Measurements from ENCODE around the gene POMC. TPM values are rescaled to one million over a fixed set of nuclear protein-coding genes. Genes with fewer than 3 reads are reported as not detected.

POMC gene
- total and polyA plus RNA-seq, 4 donors = 2.6 to 8.5 (median 4.6) TPM

- WGBS (ENCODE audit: insufficient coverage) = 72% methylated on average over 5 of the region's 5 CpGs
- H3K36me3 ChIP-seq (ENCODE audit: control insufficient read depth, insufficient read depth, low read length) = no peaks in the 10 kb centered on the region
- no peak overlapping the region for H3K27ac ChIP-seq (ENCODE audit: low read depth, low read length)
- H3K9me3 ChIP-seq (ENCODE audit: control insufficient read depth, insufficient read depth, low read length) = no peaks in the 10 kb centered on the region
- no peak for DNase-seq (ENCODE audit: low read depth in 4 of 6, low spot score in 6 of 6)
- H3K4me3 ChIP-seq (ENCODE audit: low read depth, low read length) = no peak overlapping the region
- no peaks in the 10 kb centered on the region for H3K4me1 ChIP-seq (ENCODE audit: control insufficient read depth, insufficient read depth, low read length)
- H3K27me3 ChIP-seq (ENCODE audit: control insufficient read depth, insufficient read depth, low read length) = no peaks in the 10 kb centered on the region
Observed at GRCh38 chr2:25184254-25184653, 15.9 kb upstream of the POMC start.

DNA sequence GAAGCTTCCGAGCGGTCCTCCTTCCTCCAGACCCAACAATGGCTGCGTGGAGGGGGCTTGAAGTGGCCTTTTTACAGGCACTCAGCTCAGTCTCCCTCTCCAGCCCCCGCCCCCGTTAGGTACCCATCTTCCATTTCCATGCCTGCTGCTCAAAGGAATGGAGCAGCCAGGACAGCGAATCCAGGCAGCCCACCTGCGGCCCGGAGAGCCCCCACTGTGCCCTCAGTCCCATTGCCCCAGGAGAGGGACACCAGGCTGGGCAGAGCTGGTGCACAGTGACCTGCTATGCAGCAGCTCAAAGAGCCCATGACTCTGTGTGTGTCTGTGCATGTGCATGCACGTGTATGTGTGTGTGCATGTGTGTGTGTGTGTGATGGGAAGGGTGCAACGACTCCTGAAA is 10.6 kb upstream of the POMC start:
- Histone ChIP-seq H3K4me1 (ENCODE audit: control insufficient read depth, insufficient read depth, low read length) (peaks cover 6% of the 10 kb centered on the region), H3K36me3 (ENCODE audit: control insufficient read depth, insufficient read depth, low read length) (no peaks in the 10 kb centered on the region), H3K9me3 (ENCODE audit: control insufficient read depth, insufficient read depth, low read length) (no peaks in the 10 kb centered on the region), H3K27ac (ENCODE audit: low read depth, low read length) (no peak overlapping the region), H3K27me3 (ENCODE audit: control insufficient read depth, insufficient read depth, low read length) (peaks cover 4% of the 10 kb centered on the region), H3K4me3 (ENCODE audit: low read depth, low read length) (no peak overlapping the region)
- no peak for DNase-seq (ENCODE audit: low read depth in 4 of 6, low spot score in 6 of 6)
- 84% methylated on average over 10 of the region's 10 CpGs for WGBS (ENCODE audit: insufficient coverage)

DNA sequence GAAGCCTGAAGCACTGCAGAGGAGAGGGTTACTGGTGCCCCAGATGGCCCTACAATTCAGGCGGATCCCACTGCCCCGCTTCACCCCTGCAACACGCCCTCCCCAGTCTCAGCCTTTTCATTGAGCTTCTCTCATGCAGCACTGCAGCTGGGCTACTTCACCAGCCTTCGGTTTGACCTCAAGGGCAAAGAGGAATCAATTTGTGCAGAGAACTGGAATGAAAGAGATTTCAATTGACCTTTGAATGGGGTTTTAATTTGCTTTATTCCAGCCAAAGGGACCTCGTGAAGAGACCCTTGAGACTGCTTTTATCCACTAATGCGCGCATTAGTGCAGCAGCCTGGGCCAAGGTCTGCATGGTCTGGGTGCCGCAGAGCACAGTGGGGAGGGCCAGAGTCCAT is 8.8 kb upstream of the POMC start:
- DNase-seq (ENCODE audit: low read depth in 4 of 6, low spot score in 6 of 6) = peak in 1 of 6 donors; percentile 39
- no peaks in the 10 kb centered on the region for H3K36me3 ChIP-seq (ENCODE audit: control insufficient read depth, insufficient read depth, low read length)
- peaks cover 6% of the 10 kb centered on the region for H3K4me1 ChIP-seq (ENCODE audit: control insufficient read depth, insufficient read depth, low read length)
- no peaks in the 10 kb centered on the region for H3K9me3 ChIP-seq (ENCODE audit: control insufficient read depth, insufficient read depth, low read length)
- no peak overlapping the region for H3K4me3 ChIP-seq (ENCODE audit: low read depth, low read length)
- H3K27me3 ChIP-seq (ENCODE audit: control insufficient read depth, insufficient read depth, low read length) = peaks cover 4% of the 10 kb centered on the region
- WGBS (ENCODE audit: insufficient coverage) = 28% methylated on average over 4 of the region's 8 CpGs
- H3K27ac ChIP-seq (ENCODE audit: low read depth, low read length) = no peak overlapping the region

DNA sequence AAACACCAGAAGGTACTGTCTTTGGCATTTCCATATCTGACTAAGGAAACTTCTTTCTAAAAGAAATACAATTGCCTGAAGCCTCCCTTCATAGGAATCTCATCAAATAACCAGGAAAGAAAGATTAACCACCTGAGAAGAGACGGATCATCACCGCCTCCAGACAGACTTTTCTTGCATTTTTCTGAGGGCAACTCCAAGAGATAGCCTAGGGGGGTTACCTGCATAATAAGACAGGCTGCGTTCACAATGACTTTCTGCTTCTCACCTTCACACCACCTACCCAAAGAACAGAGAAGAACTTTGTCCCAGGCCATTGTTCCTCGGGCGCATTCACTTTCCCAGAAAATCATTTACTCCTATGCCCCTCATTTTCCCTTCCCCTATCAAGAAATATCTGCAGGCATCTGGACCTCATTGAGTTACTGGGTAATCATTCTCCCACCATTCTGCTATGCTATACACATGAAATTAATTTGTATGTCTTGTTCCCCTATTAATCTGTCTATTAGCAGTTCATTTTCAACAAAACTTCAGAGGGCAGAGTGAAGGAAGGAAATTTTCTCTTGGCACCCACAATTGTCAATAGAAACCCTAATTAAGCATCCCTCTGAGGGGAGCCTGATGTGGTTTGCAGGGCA is 8.3 kb upstream of the POMC start:
- 100% methylated on average over 3 of the region's 5 CpGs for WGBS (ENCODE audit: insufficient coverage)

DNA sequence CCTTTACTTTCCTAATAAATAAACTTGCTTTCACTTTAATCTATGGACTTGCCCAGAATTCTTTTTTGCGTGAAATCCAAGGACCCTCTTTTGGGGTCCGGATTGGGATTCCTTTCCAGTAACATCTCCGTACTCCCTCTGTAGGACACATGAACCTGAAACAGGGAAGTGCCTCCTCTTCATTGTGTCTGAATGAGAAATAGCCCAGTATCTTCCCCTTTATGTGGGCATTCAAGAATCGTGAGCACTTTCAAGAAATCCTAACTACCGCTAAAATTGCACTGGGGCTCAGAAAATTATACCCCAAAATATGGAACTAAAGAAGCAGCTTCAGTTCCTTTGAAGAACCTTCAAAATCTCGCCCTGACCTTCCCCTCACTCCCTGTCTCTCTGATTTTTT is 7.8 kb upstream of the POMC start:
- peaks cover 4% of the 10 kb centered on the region for H3K27me3 ChIP-seq (ENCODE audit: control insufficient read depth, insufficient read depth, low read length)
- H3K9me3 ChIP-seq (ENCODE audit: control insufficient read depth, insufficient read depth, low read length) = no peaks in the 10 kb centered on the region
- H3K36me3 ChIP-seq (ENCODE audit: control insufficient read depth, insufficient read depth, low read length) = no peaks in the 10 kb centered on the region
- DNase-seq (ENCODE audit: low read depth in 4 of 6, low spot score in 6 of 6) = no peak
- no peak overlapping the region for H3K4me3 ChIP-seq (ENCODE audit: low read depth, low read length)
- no peak overlapping the region for H3K27ac ChIP-seq (ENCODE audit: low read depth, low read length)
- 82% methylated on average over 6 of the region's 6 CpGs for WGBS (ENCODE audit: insufficient coverage)
- H3K4me1 ChIP-seq (ENCODE audit: control insufficient read depth, insufficient read depth, low read length) = peaks cover 6% of the 10 kb centered on the region

More for the DNA sequence above, 8.3 kb upstream of the POMC start:
- no peak for DNase-seq (ENCODE audit: low read depth in 4 of 6, low spot score in 6 of 6)
- H3K4me1 ChIP-seq (ENCODE audit: control insufficient read depth, insufficient read depth, low read length) = peaks cover 6% of the 10 kb centered on the region
- no peaks in the 10 kb centered on the region for H3K36me3 ChIP-seq (ENCODE audit: control insufficient read depth, insufficient read depth, low read length)
- no peaks in the 10 kb centered on the region for H3K9me3 ChIP-seq (ENCODE audit: control insufficient read depth, insufficient read depth, low read length)
- H3K27ac ChIP-seq (ENCODE audit: low read depth, low read length) = no peak overlapping the region
- no peak overlapping the region for H3K4me3 ChIP-seq (ENCODE audit: low read depth, low read length)
- H3K27me3 ChIP-seq (ENCODE audit: control insufficient read depth, insufficient read depth, low read length) = peaks cover 4% of the 10 kb centered on the region

- H3K27ac ChIP-seq (ENCODE audit: low read depth, low read length) = no peak overlapping the region
- no peaks in the 10 kb centered on the region for H3K36me3 ChIP-seq (ENCODE audit: control insufficient read depth, insufficient read depth, low read length)
- peaks cover 15% of the 10 kb centered on the region for H3K27me3 ChIP-seq (ENCODE audit: control insufficient read depth, insufficient read depth, low read length)
- H3K9me3 ChIP-seq (ENCODE audit: control insufficient read depth, insufficient read depth, low read length) = no peaks in the 10 kb centered on the region
- H3K4me1 ChIP-seq (ENCODE audit: control insufficient read depth, insufficient read depth, low read length) = peaks cover 6% of the 10 kb centered on the region
- no peak for DNase-seq (ENCODE audit: low read depth in 4 of 6, low spot score in 6 of 6)
- no peak overlapping the region for H3K4me3 ChIP-seq (ENCODE audit: low read depth, low read length)
- WGBS (ENCODE audit: insufficient coverage) = 91% methylated on average over 6 of the region's 6 CpGs
Observed at GRCh38 chr2:25174192-25174861, 5.9 kb upstream of the POMC start.

GRCh38 chr2:25173719-25174118 is 5.3 kb upstream of the POMC start:
- no peak overlapping the region for H3K4me3 ChIP-seq (ENCODE audit: low read depth, low read length)
- peaks cover 9% of the 10 kb centered on the region for H3K4me1 ChIP-seq (ENCODE audit: control insufficient read depth, insufficient read depth, low read length)
- H3K9me3 ChIP-seq (ENCODE audit: control insufficient read depth, insufficient read depth, low read length) = no peaks in the 10 kb centered on the region
- H3K27me3 ChIP-seq (ENCODE audit: control insufficient read depth, insufficient read depth, low read length) = peaks cover 21% of the 10 kb centered on the region
- WGBS (ENCODE audit: insufficient coverage) = 87% methylated on average over 5 of the region's 5 CpGs
- H3K27ac ChIP-seq (ENCODE audit: low read depth, low read length) = no peak overlapping the region
- no peaks in the 10 kb centered on the region for H3K36me3 ChIP-seq (ENCODE audit: control insufficient read depth, insufficient read depth, low read length)
- DNase-seq (ENCODE audit: low read depth in 4 of 6, low spot score in 6 of 6) = no peak

- Histone ChIP-seq H3K27me3 (ENCODE audit: control insufficient read depth, insufficient read depth, low read length) (peaks cover 47% of the 10 kb centered on the region), H3K4me1 (ENCODE audit: control insufficient read depth, insufficient read depth, low read length) (peaks cover 18% of the 10 kb centered on the region), H3K27ac (ENCODE audit: low read depth, low read length) (no peak overlapping the region), H3K9me3 (ENCODE audit: control insufficient read depth, insufficient read depth, low read length) (no peaks in the 10 kb centered on the region), H3K4me3 (ENCODE audit: low read depth, low read length) (no peak overlapping the region), H3K36me3 (ENCODE audit: control insufficient read depth, insufficient read depth, low read length) (no peaks in the 10 kb centered on the region)
- DNase-seq (ENCODE audit: low read depth in 4 of 6, low spot score in 6 of 6) = no peak
- 100% methylated on average over 1 of the region's 7 CpGs for WGBS (ENCODE audit: insufficient coverage)
Observed at GRCh38 chr2:25170888-25171287, 2.5 kb upstream of the POMC start.

DNA sequence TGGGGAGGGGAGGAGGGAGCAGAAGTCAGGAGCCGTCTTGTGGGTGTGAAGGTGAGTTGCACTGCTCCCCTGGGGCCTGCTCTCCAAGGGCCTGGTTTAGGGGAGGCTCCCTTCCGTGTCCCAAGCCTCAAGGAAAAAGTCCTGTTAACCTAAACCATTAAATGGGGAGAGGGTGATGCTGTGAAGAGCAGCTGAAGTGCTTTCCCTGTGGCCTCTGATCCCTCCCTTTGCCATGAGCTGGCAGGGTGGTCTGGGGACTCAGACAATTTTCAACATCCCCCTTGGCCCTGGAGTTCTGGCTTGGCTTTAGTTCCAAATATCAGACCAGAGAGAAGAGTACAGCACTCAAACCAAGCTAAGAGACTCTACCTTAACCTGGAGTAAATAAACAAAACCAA is 692 bp upstream of the POMC start:
- H3K4me1 ChIP-seq (ENCODE audit: control insufficient read depth, insufficient read depth, low read length) = peaks cover 18% of the 10 kb centered on the region
- H3K36me3 ChIP-seq (ENCODE audit: control insufficient read depth, insufficient read depth, low read length) = no peaks in the 10 kb centered on the region
- no CpG with 5 or more reads among the region's 2 CpGs for WGBS (ENCODE audit: insufficient coverage)
- H3K27me3 ChIP-seq (ENCODE audit: control insufficient read depth, insufficient read depth, low read length) = peaks cover 55% of the 10 kb centered on the region
- H3K9me3 ChIP-seq (ENCODE audit: control insufficient read depth, insufficient read depth, low read length) = no peaks in the 10 kb centered on the region
- DNase-seq (ENCODE audit: low read depth in 4 of 6, low spot score in 6 of 6) = no peak
- no peak overlapping the region for H3K4me3 ChIP-seq (ENCODE audit: low read depth, low read length)
- no peak overlapping the region for H3K27ac ChIP-seq (ENCODE audit: low read depth, low read length)
